Neural cell (in vitro differentiated cells): ENCODE measurements around the gene UBL4B. TPM values are rescaled to one million over a fixed set of nuclear protein-coding genes. Genes with fewer than 3 reads are reported as not detected.

ENCODE experiments used
- H2AFZ ChIP-seq: fragments of 200-600, 300-800 bp; sonication (generic), shearing (Covaris generic); 2 replicates; pipeline ENCODE4 v1.6.0; 2014; ENCODE audit warnings: low read depth, mild to moderate bottlenecking, antibody characterized with exemption, low read length, moderate library complexity
- H3F3A ChIP-seq: fragments of 200-600 bp; shearing (Covaris generic); 2 replicates; pipeline ENCODE4 v1.6.1; 2016; ENCODE audit warnings: mild to moderate bottlenecking, moderate library complexity, mixed read lengths, antibody characterized with exemption, low read length; ENCODE audit not compliant: insufficient read depth, poor library complexity, severe bottlenecking
- H3K27ac ChIP-seq: fragments of 200-600, 300-800 bp; sonication (generic), shearing (Covaris generic); 2 replicates; pipeline ENCODE4 v1.5.1; 2014; ENCODE audit warnings: mild to moderate bottlenecking, low read length, moderate library complexity
- H3K27me3 ChIP-seq: fragments of 300-800, 200-600 bp; sonication (generic), shearing (Covaris generic); 2 replicates; pipeline ENCODE4 v1.6.0; 2014; ENCODE audit warnings: mild to moderate bottlenecking, low read depth, low read length, moderate library complexity; ENCODE audit not compliant: insufficient read depth
- H3K36me3 ChIP-seq: fragments of 300-800, 200-600 bp; sonication (generic), shearing (Covaris generic); 2 replicates; pipeline ENCODE4 v1.5.1; 2014; ENCODE audit warnings: mild to moderate bottlenecking, antibody characterized with exemption, low read length, moderate library complexity; ENCODE audit not compliant: insufficient read depth
- H3K4me2 ChIP-seq: fragments of 300-800, 200-600 bp; sonication (generic), shearing (Covaris generic); 2 replicates; pipeline ENCODE4 v1.6.0; 2014; ENCODE audit warnings: mild to moderate bottlenecking, low read length
- H3K4me3 ChIP-seq: fragments of 300-800, 200-600 bp; sonication (generic), shearing (Covaris generic); 2 replicates; pipeline ENCODE4 v1.5.1; 2014; ENCODE audit warnings: mild to moderate bottlenecking, low read length, moderate library complexity
- H3K79me2 ChIP-seq: fragments of 200-600 bp; shearing (Covaris generic); replicated peaks from 2 replicates; pipeline ENCODE4 v1.6.0; 2014; ENCODE audit warnings: mild to moderate bottlenecking, low read length, moderate library complexity; ENCODE audit not compliant: insufficient read depth
- H3K9ac ChIP-seq: fragments of 300-800, 200-600 bp; sonication (generic), shearing (Covaris generic); 2 replicates; pipeline ENCODE4 v1.6.1; 2016; ENCODE audit warnings: mild to moderate bottlenecking, low read length, mixed read lengths
- H3K9me2 ChIP-seq: fragments of 200-600 bp; shearing (Covaris generic); 2 replicates; pipeline ENCODE4 v1.6.1; 2016; ENCODE audit warnings: mild to moderate bottlenecking, low read length, mixed read lengths; ENCODE audit not compliant: insufficient read depth
- H3K9me3 ChIP-seq: fragments of 200-600, 300-800 bp; sonication (generic), shearing (Covaris generic); 2 replicates; pipeline ENCODE4 v1.6.1; 2016; ENCODE audit warnings: mild to moderate bottlenecking, mixed run types, low read length, moderate library complexity, mixed read lengths
- H4K20me1 ChIP-seq: fragments of 200-600 bp; shearing (Covaris generic); 2 replicates; pipeline ENCODE4 v1.6.1; 2016; ENCODE audit warnings: mild to moderate bottlenecking, mixed run types; ENCODE audit not compliant: insufficient read depth
- EP300 ChIP-seq: fragments of 450-650 bp; conservative IDR thresholded peaks from 2 replicates; pipeline ENCODE4 v1.6.1; 2014; ENCODE audit warnings: antibody characterized with exemption, mild to moderate bottlenecking, moderate library complexity; ENCODE audit not compliant: poor library complexity, severe bottlenecking
- EZH2 ChIP-seq: fragments of 200-600, 300-800 bp; shearing (Covaris generic), sonication (generic); IDR thresholded peaks from 2 replicates; pipeline ENCODE4 v1.6.1; 2014; ENCODE audit warnings: antibody characterized with exemption, low read length, borderline replicate concordance, mild to moderate bottlenecking; ENCODE audit not compliant: insufficient read depth, poor library complexity, severe bottlenecking
- MXI1 ChIP-seq: fragments of 450-650 bp; conservative IDR thresholded peaks from 2 replicates; pipeline ENCODE4 v1.6.1; 2014; ENCODE audit warnings: antibody characterized with exemption, mild to moderate bottlenecking; ENCODE audit not compliant: poor library complexity, severe bottlenecking
- POLR2AphosphoS5 ChIP-seq: IDR thresholded peaks from 2 replicates; pipeline ENCODE4 v1.6.1; 2012
- RAD21 ChIP-seq: fragments of 450-650 bp; conservative IDR thresholded peaks from 2 replicates; pipeline ENCODE4 v1.6.1; 2014; ENCODE audit warnings: antibody characterized with exemption, mild to moderate bottlenecking, moderate library complexity
- SMC3 ChIP-seq: fragments of 450-650 bp; conservative IDR thresholded peaks from 2 replicates; pipeline ENCODE4 v1.6.1; 2014; ENCODE audit warnings: antibody characterized with exemption, mild to moderate bottlenecking, moderate library complexity; ENCODE audit not compliant: poor library complexity
- TAF1 ChIP-seq: IDR thresholded peaks from 2 replicates; pipeline ENCODE4 v1.6.1; 2012; ENCODE audit warnings: low read depth
- polyA plus RNA-seq: library from polyadenylated mRNA; depleted of rRNA; stranded (reverse); fragments of >200 nt; gene quantifications from 2 replicates; pipeline ENCODE4 v1.2.3, GENCODE V29; 2014
- TF ChIP-seq, protein P1 (sequence below): fragments of 450-650 bp; IDR thresholded peaks from 2 replicates; pipeline ENCODE4 v1.5.1; 2014; ENCODE audit warnings: antibody characterized with exemption, mild to moderate bottlenecking, moderate library complexity; ENCODE audit not compliant: poor library complexity, severe bottlenecking
- TF ChIP-seq, protein P2 (sequence below): IDR thresholded peaks from 2 replicates; pipeline ENCODE4 v1.6.1; 2012; ENCODE audit warnings: borderline replicate concordance

Gene UBL4B
- polyA plus RNA-seq, 1 donor from 2014 or later = not detected

DNA sequence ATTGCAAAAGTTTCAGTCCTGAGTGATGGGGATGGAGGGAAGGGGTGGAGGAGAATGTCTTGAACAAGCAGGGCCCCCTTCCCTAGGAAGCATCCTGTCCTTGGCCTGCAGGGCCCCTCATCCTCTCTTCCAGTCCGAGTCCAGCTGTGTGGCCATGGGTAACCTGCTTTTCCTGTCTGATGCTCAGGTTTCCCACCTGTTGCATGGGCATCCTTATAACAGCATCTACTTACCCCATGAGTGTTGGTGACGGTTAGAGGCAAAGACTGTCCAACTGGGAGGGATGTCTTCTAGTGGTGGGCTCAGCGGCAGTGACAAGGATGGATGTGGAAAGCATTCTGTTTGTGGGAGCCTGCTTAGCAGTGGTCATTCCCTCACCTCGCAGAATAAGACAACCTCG, 1.9 kb downstream of the UBL4B start:
- Histone ChIP-seq H3K9me3 (no peaks in the 10 kb centered on the region), H3K9ac (no peak overlapping the region), H3K27me3 (no peaks in the 10 kb centered on the region), H3F3A (no peaks in the 10 kb centered on the region), H2AFZ (no peak overlapping the region), H3K27ac (no peak overlapping the region), H3K36me3 (no peaks in the 10 kb centered on the region), H3K9me2 (no peaks in the 10 kb centered on the region), H3K79me2 (no peaks in the 10 kb centered on the region), H4K20me1 (no peaks in the 10 kb centered on the region), H3K4me3 (no peak overlapping the region), H3K4me2 (no peak overlapping the region)
- no peak for TF ChIP-seq EP300

DNA sequence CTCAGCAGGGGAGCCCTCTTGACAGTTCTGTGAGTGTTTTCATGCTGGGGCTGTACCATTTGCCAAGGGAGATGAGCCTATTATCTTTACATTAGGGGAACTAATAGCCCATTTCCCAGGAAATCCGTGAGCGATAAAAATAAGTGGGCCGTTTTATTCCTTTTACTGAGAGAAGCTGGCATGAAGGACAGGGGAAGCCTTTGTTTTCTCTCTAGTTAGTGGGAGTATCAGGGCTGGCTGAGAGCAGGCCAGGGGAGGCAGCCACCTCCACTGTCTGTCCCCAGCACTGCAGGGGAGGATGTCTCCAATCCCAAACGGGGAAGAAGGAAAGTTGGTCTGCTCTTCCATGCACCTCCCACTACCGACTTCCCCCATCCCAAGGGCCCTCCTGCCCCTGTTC, 2.5 kb downstream of the UBL4B start:
- no peak overlapping the region for H2AFZ ChIP-seq
- no peaks in the 10 kb centered on the region for H3K9me3 ChIP-seq
- H3K27ac ChIP-seq = peak overlapping the region; percentile 28
- H3K4me2 ChIP-seq = no peak overlapping the region
- no peaks in the 10 kb centered on the region for H3K79me2 ChIP-seq
- H3F3A ChIP-seq = no peaks in the 10 kb centered on the region
- H4K20me1 ChIP-seq = no peaks in the 10 kb centered on the region
- no peaks in the 10 kb centered on the region for H3K9me2 ChIP-seq
- no peak overlapping the region for H3K4me3 ChIP-seq
- TF ChIP-seq, protein P1, sequence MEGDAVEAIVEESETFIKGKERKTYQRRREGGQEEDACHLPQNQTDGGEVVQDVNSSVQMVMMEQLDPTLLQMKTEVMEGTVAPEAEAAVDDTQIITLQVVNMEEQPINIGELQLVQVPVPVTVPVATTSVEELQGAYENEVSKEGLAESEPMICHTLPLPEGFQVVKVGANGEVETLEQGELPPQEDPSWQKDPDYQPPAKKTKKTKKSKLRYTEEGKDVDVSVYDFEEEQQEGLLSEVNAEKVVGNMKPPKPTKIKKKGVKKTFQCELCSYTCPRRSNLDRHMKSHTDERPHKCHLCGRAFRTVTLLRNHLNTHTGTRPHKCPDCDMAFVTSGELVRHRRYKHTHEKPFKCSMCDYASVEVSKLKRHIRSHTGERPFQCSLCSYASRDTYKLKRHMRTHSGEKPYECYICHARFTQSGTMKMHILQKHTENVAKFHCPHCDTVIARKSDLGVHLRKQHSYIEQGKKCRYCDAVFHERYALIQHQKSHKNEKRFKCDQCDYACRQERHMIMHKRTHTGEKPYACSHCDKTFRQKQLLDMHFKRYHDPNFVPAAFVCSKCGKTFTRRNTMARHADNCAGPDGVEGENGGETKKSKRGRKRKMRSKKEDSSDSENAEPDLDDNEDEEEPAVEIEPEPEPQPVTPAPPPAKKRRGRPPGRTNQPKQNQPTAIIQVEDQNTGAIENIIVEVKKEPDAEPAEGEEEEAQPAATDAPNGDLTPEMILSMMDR = no peak
- TF ChIP-seq, protein P2, sequence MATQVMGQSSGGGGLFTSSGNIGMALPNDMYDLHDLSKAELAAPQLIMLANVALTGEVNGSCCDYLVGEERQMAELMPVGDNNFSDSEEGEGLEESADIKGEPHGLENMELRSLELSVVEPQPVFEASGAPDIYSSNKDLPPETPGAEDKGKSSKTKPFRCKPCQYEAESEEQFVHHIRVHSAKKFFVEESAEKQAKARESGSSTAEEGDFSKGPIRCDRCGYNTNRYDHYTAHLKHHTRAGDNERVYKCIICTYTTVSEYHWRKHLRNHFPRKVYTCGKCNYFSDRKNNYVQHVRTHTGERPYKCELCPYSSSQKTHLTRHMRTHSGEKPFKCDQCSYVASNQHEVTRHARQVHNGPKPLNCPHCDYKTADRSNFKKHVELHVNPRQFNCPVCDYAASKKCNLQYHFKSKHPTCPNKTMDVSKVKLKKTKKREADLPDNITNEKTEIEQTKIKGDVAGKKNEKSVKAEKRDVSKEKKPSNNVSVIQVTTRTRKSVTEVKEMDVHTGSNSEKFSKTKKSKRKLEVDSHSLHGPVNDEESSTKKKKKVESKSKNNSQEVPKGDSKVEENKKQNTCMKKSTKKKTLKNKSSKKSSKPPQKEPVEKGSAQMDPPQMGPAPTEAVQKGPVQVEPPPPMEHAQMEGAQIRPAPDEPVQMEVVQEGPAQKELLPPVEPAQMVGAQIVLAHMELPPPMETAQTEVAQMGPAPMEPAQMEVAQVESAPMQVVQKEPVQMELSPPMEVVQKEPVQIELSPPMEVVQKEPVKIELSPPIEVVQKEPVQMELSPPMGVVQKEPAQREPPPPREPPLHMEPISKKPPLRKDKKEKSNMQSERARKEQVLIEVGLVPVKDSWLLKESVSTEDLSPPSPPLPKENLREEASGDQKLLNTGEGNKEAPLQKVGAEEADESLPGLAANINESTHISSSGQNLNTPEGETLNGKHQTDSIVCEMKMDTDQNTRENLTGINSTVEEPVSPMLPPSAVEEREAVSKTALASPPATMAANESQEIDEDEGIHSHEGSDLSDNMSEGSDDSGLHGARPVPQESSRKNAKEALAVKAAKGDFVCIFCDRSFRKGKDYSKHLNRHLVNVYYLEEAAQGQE = peak; percentile 55
- peak; percentile 42 for TF ChIP-seq EP300
- peak; percentile 56 for TF ChIP-seq POLR2AphosphoS5
- no peaks in the 10 kb centered on the region for H3K36me3 ChIP-seq
- no peak overlapping the region for H3K9ac ChIP-seq
- H3K27me3 ChIP-seq = no peaks in the 10 kb centered on the region

DNA sequence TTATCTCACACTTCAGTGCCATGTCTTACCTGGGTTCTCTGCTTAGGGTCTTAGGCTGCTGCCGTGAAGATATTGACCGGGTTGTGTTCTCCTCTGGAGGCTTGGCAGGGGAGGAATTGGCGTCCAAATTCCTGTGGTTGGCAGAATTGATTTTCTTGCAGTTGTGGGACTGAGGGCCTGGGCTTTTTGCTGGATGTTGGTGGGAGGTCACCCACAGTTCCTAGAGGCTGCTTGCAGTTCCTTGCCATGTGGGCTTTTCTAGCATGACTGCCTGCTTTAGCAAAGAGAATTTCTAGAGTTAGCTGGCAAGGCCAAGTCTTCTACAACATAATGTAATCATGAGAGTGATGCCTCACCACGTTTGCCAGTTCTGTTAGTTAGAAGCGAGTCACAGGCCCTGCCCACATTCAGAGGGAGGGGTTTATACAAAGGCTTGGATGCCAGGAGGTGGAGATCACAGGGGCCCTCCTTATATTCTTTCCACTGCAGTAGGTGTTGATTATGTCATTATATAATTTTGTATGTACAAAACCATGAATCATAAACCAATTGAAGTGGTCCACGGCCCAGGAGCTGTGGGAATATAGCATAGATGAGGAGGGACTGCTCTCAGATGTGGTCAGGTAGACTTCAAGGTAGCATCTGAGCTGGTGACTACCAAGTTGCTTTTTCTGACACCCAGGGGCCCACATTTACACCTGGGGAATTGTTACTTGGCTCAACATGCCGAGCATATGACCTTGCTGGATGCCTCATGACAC, 6.6 kb downstream of the UBL4B start:
- Histone ChIP-seq H4K20me1 (no peaks in the 10 kb centered on the region), H3K9ac (no peak overlapping the region), H3K36me3 (no peaks in the 10 kb centered on the region), H2AFZ (no peak overlapping the region), H3K4me2 (no peak overlapping the region), H3K27me3 (no peaks in the 10 kb centered on the region), H3K9me2 (no peaks in the 10 kb centered on the region), H3K4me3 (no peak overlapping the region), H3F3A (no peaks in the 10 kb centered on the region), H3K27ac (no peak overlapping the region), H3K9me3 (no peaks in the 10 kb centered on the region), H3K79me2 (no peaks in the 10 kb centered on the region)
- TF ChIP-seq, protein P1 = no peak
- no peak for TF ChIP-seq TAF1
- no peak for TF ChIP-seq RAD21
- TF ChIP-seq EP300 = no peak
- TF ChIP-seq POLR2AphosphoS5 = no peak
- TF ChIP-seq EZH2 = no peak
- no peak for TF ChIP-seq MXI1
- TF ChIP-seq, protein P2 = no peak
- no peak for TF ChIP-seq SMC3
